H9 (cell line): ENCODE measurements around the gene FAM227B. TPM values are rescaled to one million over a fixed set of nuclear protein-coding genes. Genes with fewer than 3 reads are reported as not detected.

Experiments used
- DNase-seq: peaks from one replicate; pipeline ENCODE4 v3.0.0-alpha.2; 2017
- H2AFZ ChIP-seq: one replicate; pipeline ENCODE4 v1.6.1; 2013; ENCODE audit warnings: mild to moderate bottlenecking, low read length, control low read depth, moderate library complexity
- H2AK5ac ChIP-seq: 2 replicates; pipeline ENCODE4 v1.6.1; 2013; ENCODE audit warnings: low read length, control low read depth, mixed read lengths; ENCODE audit not compliant: insufficient read length
- H2BK120ac ChIP-seq: one replicate; pipeline ENCODE4 v1.6.1; 2013; ENCODE audit warnings: low read depth, mild to moderate bottlenecking, low read length, control low read depth, inconsistent platforms; ENCODE audit not compliant: poor library complexity, severe bottlenecking
- H2BK12ac ChIP-seq: 2 replicates; pipeline ENCODE4 v1.6.1; 2013; ENCODE audit warnings: low read length, control low read depth, mixed read lengths, low read depth; ENCODE audit not compliant: insufficient read length
- H2BK15ac ChIP-seq: 2 replicates; pipeline ENCODE4 v1.6.1; 2013; ENCODE audit warnings: low read depth, low read length, control low read depth
- H2BK20ac ChIP-seq: one replicate; pipeline ENCODE4 v1.6.1; 2013; ENCODE audit warnings: low read depth, mild to moderate bottlenecking, low read length, control low read depth, inconsistent platforms; ENCODE audit not compliant: poor library complexity, severe bottlenecking
- H2BK5ac ChIP-seq: 2 replicates; pipeline ENCODE4 v1.6.1; 2013; ENCODE audit warnings: low read length, control low read depth, mixed read lengths; ENCODE audit not compliant: insufficient read length
- H3K14ac ChIP-seq: 2 replicates; pipeline ENCODE4 v1.6.1; 2013; ENCODE audit warnings: low read length, control low read depth; ENCODE audit not compliant: insufficient read depth
- H3K18ac ChIP-seq: 2 replicates; pipeline ENCODE4 v1.6.1; 2013; ENCODE audit warnings: low read depth, mild to moderate bottlenecking, mixed read lengths, low read length, control low read depth; ENCODE audit not compliant: insufficient read length
- H3K23ac ChIP-seq: 2 replicates; pipeline ENCODE4 v1.6.1; 2013; ENCODE audit warnings: low read length, control low read depth, mixed read lengths, low read depth; ENCODE audit not compliant: insufficient read length
- H3K23me2 ChIP-seq: 2 replicates; pipeline ENCODE4 v1.6.1; 2013; ENCODE audit warnings: low read depth, mild to moderate bottlenecking, mixed read lengths, low read length, control low read depth; ENCODE audit not compliant: insufficient read length, poor library complexity, severe bottlenecking
- H3K27ac ChIP-seq: 2 replicates; pipeline ENCODE4 v1.5.1; 2013; ENCODE audit warnings: low read length, control low read depth, mixed read lengths, low read depth; ENCODE audit not compliant: insufficient read length
- H3K27me3 ChIP-seq: 2 replicates; pipeline ENCODE4 v1.6.1; 2013; ENCODE audit warnings: low read length, control low read depth, inconsistent platforms; ENCODE audit not compliant: insufficient read depth
- H3K4ac ChIP-seq: 2 replicates; pipeline ENCODE4 v1.6.1; 2013; ENCODE audit warnings: low read depth, mild to moderate bottlenecking, control low read depth, inconsistent platforms, low read length, moderate library complexity
- H3K4me1 ChIP-seq: 2 replicates; pipeline ENCODE4 v1.6.1; 2013; ENCODE audit warnings: low read length, control low read depth, inconsistent platforms; ENCODE audit not compliant: insufficient read depth
- H3K4me2 ChIP-seq: 2 replicates; pipeline ENCODE4 v1.6.1; 2013; ENCODE audit warnings: low read length, control low read depth, mixed read lengths; ENCODE audit not compliant: insufficient read length, insufficient read depth
- H3K56ac ChIP-seq: 2 replicates; pipeline ENCODE4 v1.6.1; 2013; ENCODE audit warnings: low read depth, mild to moderate bottlenecking, mixed read lengths, low read length, control low read depth; ENCODE audit not compliant: insufficient read length
- H3K79me1 ChIP-seq: 2 replicates; pipeline ENCODE4 v1.6.1; 2013; ENCODE audit warnings: low read depth, mild to moderate bottlenecking, moderate library complexity, low read length, control low read depth, inconsistent platforms; ENCODE audit not compliant: insufficient read depth, poor library complexity, severe bottlenecking
- H3K79me2 ChIP-seq: 2 replicates; pipeline ENCODE4 v1.6.1; 2013; ENCODE audit warnings: low read length, control low read depth, inconsistent platforms; ENCODE audit not compliant: insufficient read depth
- H3K9ac ChIP-seq: 2 replicates; pipeline ENCODE4 v1.6.1; 2013; ENCODE audit warnings: low read length, control low read depth, mixed read lengths; ENCODE audit not compliant: insufficient read length; ENCODE audit errors: extremely low read depth
- H3K9me3 ChIP-seq: one replicate; pipeline ENCODE4 v1.6.1; 2013; ENCODE audit warnings: low read depth, low read length, inconsistent platforms; ENCODE audit not compliant: control insufficient read depth
- H3T11ph ChIP-seq: one replicate; pipeline ENCODE4 v1.6.1; 2013; ENCODE audit warnings: mild to moderate bottlenecking, low read length, control low read depth, inconsistent platforms
- H4K20me1 ChIP-seq: one replicate; pipeline ENCODE4 v1.6.1; 2013; ENCODE audit not compliant: control insufficient read depth, insufficient read length, insufficient read depth
- H4K5ac ChIP-seq: 2 replicates; pipeline ENCODE4 v1.6.1; 2013; ENCODE audit warnings: low read depth, mild to moderate bottlenecking, mixed read lengths, low read length, control low read depth; ENCODE audit not compliant: insufficient read length
- H4K8ac ChIP-seq: replicated peaks from 2 replicates; pipeline ENCODE4 v1.6.1; 2013; ENCODE audit warnings: low read length, control low read depth, mixed read lengths, low read depth; ENCODE audit not compliant: insufficient read length
- H4K91ac ChIP-seq: 2 replicates; pipeline ENCODE4 v1.6.1; 2013; ENCODE audit warnings: low read depth, mild to moderate bottlenecking, moderate library complexity, mixed read lengths, low read length, control low read depth; ENCODE audit not compliant: insufficient read length
- H3K27ac Mint-ChIP-seq, 3 experiments: 2 replicates in 2 of 3; 3 replicates in 1 of 3; pipeline ENCODE4 v1.8.0; 2020 to 2021; ENCODE audit warnings: mixed read lengths in 3 of 3, mild to moderate bottlenecking in 1 of 3, moderate library complexity in 1 of 3
- H3K27me3 Mint-ChIP-seq: 2 replicates; pipeline ENCODE4 v1.8.0; 2021; ENCODE audit warnings: low read depth, mild to moderate bottlenecking, moderate library complexity, mixed read lengths
- H3K36me3 Mint-ChIP-seq, 3 experiments: 2 replicates in 2 of 3; 3 replicates in 1 of 3; pipeline ENCODE4 v1.8.0; 2020 to 2021; ENCODE audit warnings: low read depth in 3 of 3, mixed read lengths in 3 of 3; ENCODE audit not compliant: insufficient read depth in 1 of 3
- H3K4me1 Mint-ChIP-seq, 2 experiments: 2 replicates each; pipeline ENCODE4 v1.8.0; 2020; ENCODE audit warnings: mixed read lengths in 2 of 2
- H3K4me3 Mint-ChIP-seq, 2 experiments: 2 replicates in 1 of 2; 3 replicates in 1 of 2; pipeline ENCODE4 v1.8.0; 2020 to 2021; ENCODE audit warnings: mild to moderate bottlenecking in 2 of 2, mixed read lengths in 2 of 2, moderate library complexity in 1 of 2
- H3K9me3 Mint-ChIP-seq, 2 experiments: 2 replicates in 1 of 2; 3 replicates in 1 of 2; pipeline ENCODE4 v1.8.0; 2020; ENCODE audit warnings: mild to moderate bottlenecking in 2 of 2, mixed read lengths in 2 of 2, moderate library complexity in 1 of 2
- WGBS: extraction: QIAGEN DNeasy Blood & Tissue Kit; methylation state at CpG from one replicate; pipeline ENCODE4 v1.1.7; 2013; ENCODE audit warnings: missing lambda C conversion rate, low lambda C conversion rate, mixed read lengths; ENCODE audit not compliant: insufficient read length; ENCODE audit errors: extremely low coverage; 5-methylcytosine and 5-hydroxymethylcytosine counted together
- total RNA-seq: library from RNA; stranded (reverse); gene quantifications from 2 replicates; pipeline ENCODE4 v1.2.1, GENCODE V29; 2021
- TF ChIP-seq, protein P1 (sequence below): fragments of 200-600 bp; sonication (generic); conservative IDR thresholded peaks from 3 replicates; pipeline ENCODE4 v1.8.0; 2021; ENCODE audit warnings: antibody characterized with exemption, mild to moderate bottlenecking

The FAM227B gene
- total RNA-seq, 1 experiment from 2014 or later = 5.5 TPM

DNA sequence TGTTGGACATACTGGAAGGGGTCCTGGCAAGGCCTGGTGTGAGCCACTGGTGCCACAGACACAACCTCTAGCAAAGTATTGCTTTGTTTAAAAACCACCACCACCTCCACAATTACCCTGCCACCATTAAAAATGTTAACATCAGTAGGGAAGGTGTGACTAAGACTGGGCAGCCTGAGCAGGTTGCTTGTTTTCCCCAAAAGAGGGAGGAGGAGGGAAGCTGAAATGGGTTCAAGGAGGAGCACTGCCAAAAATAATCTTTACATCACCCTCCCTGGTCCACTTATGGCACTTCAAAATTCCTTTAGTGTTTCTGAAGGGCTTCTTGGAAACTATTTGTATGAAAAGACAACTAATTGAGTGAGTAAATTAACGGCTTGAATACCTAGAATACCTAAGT lies 297.4 kb downstream of the FAM227B start:
- Histone ChIP-seq H3T11ph (no peak overlapping the region), H3K79me1 (no peaks in the 10 kb centered on the region), H3K9me3 (no peaks in the 10 kb centered on the region), H4K5ac (no peak overlapping the region), H2BK120ac (no peak overlapping the region), H3K18ac (no peak overlapping the region), H3K23me2 (no peaks in the 10 kb centered on the region), H3K4me2 (no peak overlapping the region), H4K91ac (no peak overlapping the region), H4K20me1 (no peaks in the 10 kb centered on the region), H3K27me3 (no peaks in the 10 kb centered on the region), H2BK5ac (no peak overlapping the region), H2BK20ac (no peak overlapping the region), H2AK5ac (no peak overlapping the region), H3K27ac (no peak overlapping the region), H3K4me1 (peaks cover 7% of the 10 kb centered on the region; the same call in 1 of the 2 replicates), H2AFZ (no peak overlapping the region), H3K56ac (no peak overlapping the region), H3K14ac (no peak overlapping the region), H3K4ac (no peak overlapping the region), H3K79me2 (no peaks in the 10 kb centered on the region), H3K23ac (no peak overlapping the region), H2BK15ac (no peak overlapping the region), H2BK12ac (no peak overlapping the region), H4K8ac (no peak overlapping the region), H3K9ac (no peak overlapping the region)
- Mint-ChIP-seq H3K4me3 (no peak overlapping the region), H3K9me3 (no peaks in the 10 kb centered on the region), H3K4me1 (peaks cover 32 to 47% of the 10 kb centered on the region in 2 experiments), H3K27ac (peak overlapping the region; percentile 54 to 94 (median 81); a peak in 5 of 7 replicates), H3K27me3 (no peaks in the 10 kb centered on the region), H3K36me3 (peaks cover 5 to 13% (median 6%) of the 10 kb centered on the region in 3 experiments; a peak in 5 of 7 replicates)
- WGBS = no CpG with 5 or more reads among the region's 1 CpG
- no peak for DNase-seq
- TF ChIP-seq, protein P1, sequence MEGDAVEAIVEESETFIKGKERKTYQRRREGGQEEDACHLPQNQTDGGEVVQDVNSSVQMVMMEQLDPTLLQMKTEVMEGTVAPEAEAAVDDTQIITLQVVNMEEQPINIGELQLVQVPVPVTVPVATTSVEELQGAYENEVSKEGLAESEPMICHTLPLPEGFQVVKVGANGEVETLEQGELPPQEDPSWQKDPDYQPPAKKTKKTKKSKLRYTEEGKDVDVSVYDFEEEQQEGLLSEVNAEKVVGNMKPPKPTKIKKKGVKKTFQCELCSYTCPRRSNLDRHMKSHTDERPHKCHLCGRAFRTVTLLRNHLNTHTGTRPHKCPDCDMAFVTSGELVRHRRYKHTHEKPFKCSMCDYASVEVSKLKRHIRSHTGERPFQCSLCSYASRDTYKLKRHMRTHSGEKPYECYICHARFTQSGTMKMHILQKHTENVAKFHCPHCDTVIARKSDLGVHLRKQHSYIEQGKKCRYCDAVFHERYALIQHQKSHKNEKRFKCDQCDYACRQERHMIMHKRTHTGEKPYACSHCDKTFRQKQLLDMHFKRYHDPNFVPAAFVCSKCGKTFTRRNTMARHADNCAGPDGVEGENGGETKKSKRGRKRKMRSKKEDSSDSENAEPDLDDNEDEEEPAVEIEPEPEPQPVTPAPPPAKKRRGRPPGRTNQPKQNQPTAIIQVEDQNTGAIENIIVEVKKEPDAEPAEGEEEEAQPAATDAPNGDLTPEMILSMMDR = no peak
